ENCODE results near the gene MRPL54.
A peak's percentile ranks its signal among the peaks of the same experiment; 100 is the strongest.
"Not testable (repeated sequence)": the region's sequence is repeated elsewhere in the genome, so short reads cannot be mapped to it uniquely, and the experiment has no call there.

MRPL54 gene

DNA sequence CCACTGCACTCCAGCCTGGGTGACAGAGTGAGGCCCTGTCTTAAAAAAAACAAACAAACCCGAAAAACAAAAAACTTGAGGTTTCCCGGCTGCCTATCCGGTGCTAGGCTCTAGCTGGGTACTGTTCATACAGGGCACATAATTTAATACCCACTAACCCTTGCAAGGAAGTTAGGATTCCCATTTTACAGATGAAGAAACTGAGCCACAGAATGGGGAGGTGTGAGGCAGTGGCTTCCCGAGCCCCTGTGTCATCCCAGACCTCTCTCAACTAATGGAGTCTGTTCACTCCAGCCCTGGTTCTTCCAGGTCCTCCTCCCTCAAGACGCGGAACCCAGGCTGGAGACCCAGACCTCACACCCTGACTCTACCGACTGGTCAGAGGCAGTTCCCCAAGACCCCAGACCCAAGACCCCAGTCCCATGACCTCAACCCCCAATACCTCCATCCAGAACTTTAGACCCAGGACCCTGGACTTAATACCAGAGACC is 1.6 kb upstream of the MRPL54 start:
- no peaks in the 10 kb centered on the region for H3K4me1 ChIP-seq (ENCODE audit: control insufficient read depth, low read depth, low read length)
- H3K36me3 ChIP-seq (ENCODE audit: control insufficient read depth, insufficient read depth, low read length): no peaks in the 10 kb centered on the region
- no peak overlapping the region for H2BK15ac ChIP-seq (replicated peaks; ENCODE audit: low read depth)
- no peak overlapping the region for H2BK5ac ChIP-seq (ENCODE audit: low read length)
- H3K4ac ChIP-seq (ENCODE audit: low read depth, low read length): peak overlapping the region; percentile 39
- H4K5ac ChIP-seq (ENCODE audit: low read length): no peak overlapping the region
- peaks cover 4% of the 10 kb centered on the region for H3K79me1 ChIP-seq (ENCODE audit: low read length)
- H3K79me2 ChIP-seq (ENCODE audit: control insufficient read depth, insufficient read depth, low read length): peaks cover 4% of the 10 kb centered on the region
- H3K18ac ChIP-seq (ENCODE audit: low read length): no peak overlapping the region
- no peak overlapping the region for H3K23ac ChIP-seq (ENCODE audit: low read length)
- H2AK5ac ChIP-seq (ENCODE audit: low read length): no peak overlapping the region
- H3K4me2 ChIP-seq (ENCODE audit: low read length): peak overlapping the region; percentile 90
- peak overlapping the region; percentile 99 for H3K56ac ChIP-seq (ENCODE audit: low read length)
- no peaks in the 10 kb centered on the region for H3K27me3 ChIP-seq (ENCODE audit: insufficient read depth, low read length, poor library complexity)
- H3K27ac ChIP-seq (ENCODE audit: low read depth, low read length): no peak overlapping the region
- H4K8ac ChIP-seq (ENCODE audit: low read depth, low read length): peak overlapping the region; percentile 30
- peak; percentile 14 for DNase-seq
- WGBS (ENCODE audit: extremely low coverage, insufficient coverage, low lambda C conversion rate): no CpG with 5 or more reads among the region's 7 CpGs
- peak overlapping the region; percentile 99 for H3K9ac ChIP-seq (ENCODE audit: low read length)
- peak overlapping the region; percentile 96 for H3K4me3 ChIP-seq (ENCODE audit: low read length)
- no peak overlapping the region for H2BK120ac ChIP-seq (ENCODE audit: low read depth, low read length)

DNA sequence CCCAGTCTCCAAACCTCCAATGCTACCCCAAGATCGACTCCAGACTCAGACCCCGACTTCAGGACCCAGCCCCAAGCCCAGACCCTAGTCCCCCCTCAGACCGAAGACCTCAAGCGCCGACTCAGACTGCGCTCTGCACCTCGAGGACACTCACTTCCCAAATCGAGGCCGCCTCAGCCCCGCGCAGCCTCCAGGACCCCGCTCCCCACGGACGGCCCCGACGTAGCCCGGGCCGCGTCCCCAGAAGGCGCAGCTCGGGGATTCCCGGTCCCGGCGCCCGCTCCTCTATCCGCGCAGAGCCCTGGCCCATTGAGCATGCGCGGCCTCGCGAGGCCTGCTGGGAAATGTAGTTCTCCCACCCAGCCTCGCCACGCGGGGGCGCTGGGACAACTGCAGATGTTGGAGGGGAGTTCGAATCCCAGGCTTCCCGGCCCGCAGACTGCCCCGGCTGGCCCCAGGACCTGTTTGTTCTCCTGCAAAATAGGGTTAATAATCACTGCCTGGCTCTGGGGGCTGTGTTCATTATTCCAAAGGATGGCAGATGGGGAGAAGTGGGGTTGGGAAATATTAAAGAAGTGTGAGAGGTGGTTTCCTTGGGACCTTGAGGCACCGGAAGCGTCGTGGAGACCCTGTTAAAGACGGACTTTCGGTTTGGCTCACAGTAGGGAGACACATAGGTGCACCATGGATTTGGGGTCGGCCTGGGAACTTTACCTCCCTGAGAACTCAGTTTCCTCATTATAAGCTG is 926 bp upstream of the MRPL54 start, which contains the start of gene APBA3:
TSS of gene APBA3 (minus strand) at position 311 of the 748 bp plus-strand sequence. CDS start 1,428 bp downstream, outside the sequence.
- peak within 1 kb of the TSS; percentile 30 for H4K8ac ChIP-seq (ENCODE audit: low read depth, low read length)
- no peaks in the 10 kb centered on the region for H3K36me3 ChIP-seq (ENCODE audit: control insufficient read depth, insufficient read depth, low read length)
- no peaks in the 10 kb centered on the region for H3K4me1 ChIP-seq (ENCODE audit: control insufficient read depth, low read depth, low read length)
- no peak within 1 kb of the TSS for H2AK5ac ChIP-seq (ENCODE audit: low read length)
- H3K79me2 ChIP-seq (ENCODE audit: control insufficient read depth, insufficient read depth, low read length): peaks cover 4% of the 10 kb centered on the region
- no peaks in the 10 kb centered on the region for H3K27me3 ChIP-seq (ENCODE audit: insufficient read depth, low read length, poor library complexity)
- no peak within 1 kb of the TSS for H4K5ac ChIP-seq (ENCODE audit: low read length)
- H2BK15ac ChIP-seq (replicated peaks; ENCODE audit: low read depth): no peak within 1 kb of the TSS
- peak within 1 kb of the TSS; percentile 96 for H3K4me3 ChIP-seq (ENCODE audit: low read length)
- H2BK5ac ChIP-seq (ENCODE audit: low read length): no peak within 1 kb of the TSS
- DNase-seq: peak; percentile 93
- peak within 1 kb of the TSS; percentile 39 for H3K4ac ChIP-seq (ENCODE audit: low read depth, low read length)
- no peak within 1 kb of the TSS for H2BK120ac ChIP-seq (ENCODE audit: low read depth, low read length)
- WGBS (ENCODE audit: extremely low coverage, insufficient coverage, low lambda C conversion rate): no CpG with 5 or more reads among the region's 45 CpGs
- H3K27ac ChIP-seq (ENCODE audit: low read depth, low read length): peak within 1 kb of the TSS; percentile 89
- peak within 1 kb of the TSS; percentile 99 for H3K9ac ChIP-seq (ENCODE audit: low read length)
- H3K23ac ChIP-seq (ENCODE audit: low read length): no peak within 1 kb of the TSS
- H3K4me2 ChIP-seq (ENCODE audit: low read length): peak within 1 kb of the TSS; percentile 90
- H3K56ac ChIP-seq (ENCODE audit: low read length): peak within 1 kb of the TSS; percentile 99
- peak within 1 kb of the TSS; percentile 75 for H3K18ac ChIP-seq (ENCODE audit: low read length)
- H3K79me1 ChIP-seq (ENCODE audit: low read length): peaks cover 4% of the 10 kb centered on the region

GRCh38 chr19:3762130-3762473 is 380 bp upstream of the MRPL54 start:
- Histone ChIP-seq H4K5ac (ENCODE audit: low read length) (no peak overlapping the region), H3K27me3 (ENCODE audit: insufficient read depth, low read length, poor library complexity) (no peaks in the 10 kb centered on the region), H2BK120ac (ENCODE audit: low read depth, low read length) (no peak overlapping the region), H3K79me2 (ENCODE audit: control insufficient read depth, insufficient read depth, low read length) (peaks cover 4% of the 10 kb centered on the region), H4K8ac (ENCODE audit: low read depth, low read length) (no peak overlapping the region), H2BK15ac (replicated peaks; ENCODE audit: low read depth) (no peak overlapping the region), H3K79me1 (ENCODE audit: low read length) (peaks cover 4% of the 10 kb centered on the region), H3K4me3 (ENCODE audit: low read length) (no peak overlapping the region), H3K4me2 (ENCODE audit: low read length) (no peak overlapping the region), H3K56ac (ENCODE audit: low read length) (peak overlapping the region; percentile 67), H2BK5ac (ENCODE audit: low read length) (no peak overlapping the region), H3K36me3 (ENCODE audit: control insufficient read depth, insufficient read depth, low read length) (no peaks in the 10 kb centered on the region), H3K27ac (ENCODE audit: low read depth, low read length) (no peak overlapping the region), H3K18ac (ENCODE audit: low read length) (no peak overlapping the region), H2AK5ac (ENCODE audit: low read length) (no peak overlapping the region), H3K4me1 (ENCODE audit: control insufficient read depth, low read depth, low read length) (no peaks in the 10 kb centered on the region), H3K9ac (ENCODE audit: low read length) (no peak overlapping the region), H3K23ac (ENCODE audit: low read length) (no peak overlapping the region), H3K4ac (ENCODE audit: low read depth, low read length) (no peak overlapping the region)
- DNase-seq: no peak
- no CpG with 5 or more reads among the region's 1 CpG for WGBS (ENCODE audit: extremely low coverage, insufficient coverage, low lambda C conversion rate)

- H3K27ac ChIP-seq (ENCODE audit: low read depth, low read length): no peak overlapping the region
- no peak overlapping the region for H4K5ac ChIP-seq (ENCODE audit: low read length)
- no peak overlapping the region for H3K4me3 ChIP-seq (ENCODE audit: low read length)
- no peak overlapping the region for H2BK120ac ChIP-seq (ENCODE audit: low read depth, low read length)
- DNase-seq: no peak
- WGBS (ENCODE audit: extremely low coverage, insufficient coverage, low lambda C conversion rate): no CpG with 5 or more reads among the region's 12 CpGs
- no peaks in the 10 kb centered on the region for H3K27me3 ChIP-seq (ENCODE audit: insufficient read depth, low read length, poor library complexity)
- no peak overlapping the region for H2BK15ac ChIP-seq (replicated peaks; ENCODE audit: low read depth)
- no peak overlapping the region for H2BK5ac ChIP-seq (ENCODE audit: low read length)
- no peak overlapping the region for H3K4ac ChIP-seq (ENCODE audit: low read depth, low read length)
- no peaks in the 10 kb centered on the region for H3K36me3 ChIP-seq (ENCODE audit: control insufficient read depth, insufficient read depth, low read length)
- no peak overlapping the region for H3K9ac ChIP-seq (ENCODE audit: low read length)
- H3K18ac ChIP-seq (ENCODE audit: low read length): no peak overlapping the region
- no peak overlapping the region for H3K56ac ChIP-seq (ENCODE audit: low read length)
- H3K79me1 ChIP-seq (ENCODE audit: low read length): peaks cover 4% of the 10 kb centered on the region
- no peaks in the 10 kb centered on the region for H3K4me1 ChIP-seq (ENCODE audit: control insufficient read depth, low read depth, low read length)
- peaks cover 4% of the 10 kb centered on the region for H3K79me2 ChIP-seq (ENCODE audit: control insufficient read depth, insufficient read depth, low read length)
- no peak overlapping the region for H4K8ac ChIP-seq (ENCODE audit: low read depth, low read length)
- H2AK5ac ChIP-seq (ENCODE audit: low read length): no peak overlapping the region
- H3K23ac ChIP-seq (ENCODE audit: low read length): no peak overlapping the region
- H3K4me2 ChIP-seq (ENCODE audit: low read length): no peak overlapping the region
Observed at GRCh38 chr19:3765121-3765520, 2.6 kb downstream of the MRPL54 start.

DNA sequence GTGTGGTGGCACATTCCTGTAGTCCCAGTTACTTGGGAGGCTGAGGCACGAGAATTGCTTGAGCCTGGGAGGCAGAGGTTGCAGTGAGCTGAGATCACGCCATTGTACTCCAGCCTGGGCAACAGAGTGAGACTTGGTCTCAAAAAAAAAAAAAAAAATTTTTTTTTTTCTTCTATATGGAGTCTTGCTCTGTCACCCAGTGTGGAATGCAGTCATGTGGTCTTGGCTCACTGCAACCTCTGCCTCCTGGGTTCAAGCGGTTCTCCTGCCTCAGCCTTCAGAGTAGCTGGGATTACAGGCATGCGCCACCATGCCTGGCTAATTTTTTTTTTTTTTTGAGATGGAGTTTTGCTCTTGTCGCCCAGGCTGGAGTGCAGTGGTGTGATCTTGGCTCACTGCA is 3.3 kb downstream of the MRPL54 start:
- DNase-seq: not testable (repeated sequence)

More for the DNA sequence above, 3.3 kb downstream of the MRPL54 start:
- H4K8ac ChIP-seq (ENCODE audit: low read depth, low read length); H3K27ac ChIP-seq (ENCODE audit: low read depth, low read length); H3K9ac ChIP-seq (ENCODE audit: low read length); H3K18ac ChIP-seq (ENCODE audit: low read length); H3K4ac ChIP-seq (ENCODE audit: low read depth, low read length); H2BK15ac ChIP-seq (replicated peaks; ENCODE audit: low read depth); H3K27me3 ChIP-seq (ENCODE audit: insufficient read depth, low read length, poor library complexity); H3K79me2 ChIP-seq (ENCODE audit: control insufficient read depth, insufficient read depth, low read length); H3K56ac ChIP-seq (ENCODE audit: low read length); H3K4me1 ChIP-seq (ENCODE audit: control insufficient read depth, low read depth, low read length); H3K36me3 ChIP-seq (ENCODE audit: control insufficient read depth, insufficient read depth, low read length); H3K4me2 ChIP-seq (ENCODE audit: low read length); H3K4me3 ChIP-seq (ENCODE audit: low read length); H3K23ac ChIP-seq (ENCODE audit: low read length); H2AK5ac ChIP-seq (ENCODE audit: low read length); H2BK120ac ChIP-seq (ENCODE audit: low read depth, low read length); H4K5ac ChIP-seq (ENCODE audit: low read length); H3K79me1 ChIP-seq (ENCODE audit: low read length); H2BK5ac ChIP-seq (ENCODE audit: low read length): not testable (repeated sequence)
- no CpG with 5 or more reads among the region's 5 CpGs for WGBS (ENCODE audit: extremely low coverage, insufficient coverage, low lambda C conversion rate)
